ENCODE data around the gene OR2C1.
A peak's percentile ranks its signal among the peaks of the same experiment; 100 is the strongest.

The OR2C1 gene

DNA sequence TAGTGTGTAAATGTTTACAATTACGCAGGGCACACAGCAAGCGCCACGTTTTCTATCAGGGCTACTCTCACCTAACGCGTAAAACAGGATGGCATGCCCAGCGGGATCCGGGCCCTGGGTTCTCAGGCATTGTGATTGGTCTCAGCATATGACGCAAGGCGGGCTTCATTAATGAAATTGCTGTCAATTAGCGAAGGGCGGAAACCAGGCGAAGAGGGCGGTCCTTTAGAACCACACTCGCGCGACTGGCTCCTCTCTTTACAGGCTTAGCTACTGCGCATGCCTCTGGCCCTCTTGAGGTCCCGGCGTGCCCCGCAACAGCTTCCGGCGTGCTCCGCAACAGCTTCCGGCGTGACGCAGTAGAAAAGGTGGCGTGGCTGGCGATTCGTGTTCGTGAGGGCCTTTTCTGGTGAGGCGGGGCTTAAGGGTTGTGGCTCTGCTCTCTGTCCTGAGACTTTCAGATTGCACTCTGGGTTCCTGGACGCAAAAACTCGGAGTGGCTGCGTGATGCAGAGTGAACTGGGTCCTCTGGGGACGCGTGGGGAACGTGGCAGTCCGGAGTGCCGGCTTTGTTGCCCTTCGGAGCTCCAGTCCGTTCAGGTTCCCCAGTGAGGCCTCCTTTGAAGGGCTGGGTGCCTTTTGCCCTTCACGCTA, 9.2 kb downstream of the OR2C1 start (continued):
- TF ChIP-seq ZNF596 (tag by site-specific recombination; IDR thresholded peaks at IDR 0.05) (no peak), ZNF433 (tag by site-specific recombination; IDR thresholded peaks at IDR 0.05; ENCODE audit: low read depth) (no peak), ZNF335 (tag by site-specific recombination; conservative IDR thresholded peaks at IDR 0.05) (peak; percentile 30; the same call in 1 of the 2 replicates), MZF1 (tag by site-specific recombination; IDR thresholded peaks at IDR 0.05; ENCODE audit: borderline replicate concordance) (no peak), ZNF837 (tag by site-specific recombination; IDR thresholded peaks at IDR 0.05) (no peak), SP2 (tag by site-specific recombination; IDR thresholded peaks at IDR 0.05) (peak; percentile 90), ZNF600 (tag by site-specific recombination; IDR thresholded peaks at IDR 0.05) (no peak), ZSCAN30 (tag by site-specific recombination; IDR thresholded peaks at IDR 0.05) (no peak), ZBTB17 (tag by site-specific recombination; IDR thresholded peaks at IDR 0.05) (peak; percentile 55; the same call in 1 of the 2 replicates), KLF1 (tag by site-specific recombination; IDR thresholded peaks at IDR 0.05) (0 out of 2 replicates have a peak, but pooled peaks have one; percentile 44), ZNF677 (tag by site-specific recombination; IDR thresholded peaks at IDR 0.05) (no peak), ZBTB1 (tag by site-specific recombination; IDR thresholded peaks at IDR 0.05) (no peak), ZBTB21 (tag by site-specific recombination; IDR thresholded peaks at IDR 0.05) (peak; percentile 73; the same call in 1 of the 2 replicates), ZFHX2 (tag by site-specific recombination; conservative IDR thresholded peaks at IDR 0.05) (no peak), GFI1B (tag by site-specific recombination; IDR thresholded peaks at IDR 0.05) (no peak), ZNF16 (tag by site-specific recombination; IDR thresholded peaks at IDR 0.05; ENCODE audit: low read depth) (no peak), ZNF23 (tag by site-specific recombination; IDR thresholded peaks at IDR 0.05; ENCODE audit: borderline replicate concordance) (no peak), ZNF473 (tag by site-specific recombination; IDR thresholded peaks at IDR 0.05) (no peak), ZNF19 (tag by site-specific recombination; IDR thresholded peaks at IDR 0.05; ENCODE audit: low read depth) (no peak), ZNF626 (tag by site-specific recombination; IDR thresholded peaks at IDR 0.05) (no peak)
- TF ChIP-seq, protein P1, sequence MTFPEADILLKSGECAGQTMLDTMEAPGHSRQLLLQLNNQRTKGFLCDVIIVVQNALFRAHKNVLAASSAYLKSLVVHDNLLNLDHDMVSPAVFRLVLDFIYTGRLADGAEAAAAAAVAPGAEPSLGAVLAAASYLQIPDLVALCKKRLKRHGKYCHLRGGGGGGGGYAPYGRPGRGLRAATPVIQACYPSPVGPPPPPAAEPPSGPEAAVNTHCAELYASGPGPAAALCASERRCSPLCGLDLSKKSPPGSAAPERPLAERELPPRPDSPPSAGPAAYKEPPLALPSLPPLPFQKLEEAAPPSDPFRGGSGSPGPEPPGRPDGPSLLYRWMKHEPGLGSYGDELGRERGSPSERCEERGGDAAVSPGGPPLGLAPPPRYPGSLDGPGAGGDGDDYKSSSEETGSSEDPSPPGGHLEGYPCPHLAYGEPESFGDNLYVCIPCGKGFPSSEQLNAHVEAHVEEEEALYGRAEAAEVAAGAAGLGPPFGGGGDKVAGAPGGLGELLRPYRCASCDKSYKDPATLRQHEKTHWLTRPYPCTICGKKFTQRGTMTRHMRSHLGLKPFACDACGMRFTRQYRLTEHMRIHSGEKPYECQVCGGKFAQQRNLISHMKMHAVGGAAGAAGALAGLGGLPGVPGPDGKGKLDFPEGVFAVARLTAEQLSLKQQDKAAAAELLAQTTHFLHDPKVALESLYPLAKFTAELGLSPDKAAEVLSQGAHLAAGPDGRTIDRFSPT (tag by site-specific recombination; IDR thresholded peaks at IDR 0.05): peak; percentile 58; the same call in 1 of the 2 replicates
- TF ChIP-seq, protein P2, sequence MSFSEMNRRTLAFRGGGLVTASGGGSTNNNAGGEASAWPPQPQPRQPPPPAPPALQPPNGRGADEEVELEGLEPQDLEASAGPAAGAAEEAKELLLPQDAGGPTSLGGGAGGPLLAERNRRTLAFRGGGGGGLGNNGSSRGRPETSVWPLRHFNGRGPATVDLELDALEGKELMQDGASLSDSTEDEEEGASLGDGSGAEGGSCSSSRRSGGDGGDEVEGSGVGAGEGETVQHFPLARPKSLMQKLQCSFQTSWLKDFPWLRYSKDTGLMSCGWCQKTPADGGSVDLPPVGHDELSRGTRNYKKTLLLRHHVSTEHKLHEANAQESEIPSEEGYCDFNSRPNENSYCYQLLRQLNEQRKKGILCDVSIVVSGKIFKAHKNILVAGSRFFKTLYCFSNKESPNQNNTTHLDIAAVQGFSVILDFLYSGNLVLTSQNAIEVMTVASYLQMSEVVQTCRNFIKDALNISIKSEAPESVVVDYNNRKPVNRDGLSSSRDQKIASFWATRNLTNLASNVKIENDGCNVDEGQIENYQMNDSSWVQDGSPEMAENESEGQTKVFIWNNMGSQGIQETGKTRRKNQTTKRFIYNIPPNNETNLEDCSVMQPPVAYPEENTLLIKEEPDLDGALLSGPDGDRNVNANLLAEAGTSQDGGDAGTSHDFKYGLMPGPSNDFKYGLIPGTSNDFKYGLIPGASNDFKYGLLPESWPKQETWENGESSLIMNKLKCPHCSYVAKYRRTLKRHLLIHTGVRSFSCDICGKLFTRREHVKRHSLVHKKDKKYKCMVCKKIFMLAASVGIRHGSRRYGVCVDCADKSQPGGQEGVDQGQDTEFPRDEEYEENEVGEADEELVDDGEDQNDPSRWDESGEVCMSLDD (tag by site-specific recombination; IDR thresholded peaks at IDR 0.05): no peak
- TF ChIP-seq, protein P3, sequence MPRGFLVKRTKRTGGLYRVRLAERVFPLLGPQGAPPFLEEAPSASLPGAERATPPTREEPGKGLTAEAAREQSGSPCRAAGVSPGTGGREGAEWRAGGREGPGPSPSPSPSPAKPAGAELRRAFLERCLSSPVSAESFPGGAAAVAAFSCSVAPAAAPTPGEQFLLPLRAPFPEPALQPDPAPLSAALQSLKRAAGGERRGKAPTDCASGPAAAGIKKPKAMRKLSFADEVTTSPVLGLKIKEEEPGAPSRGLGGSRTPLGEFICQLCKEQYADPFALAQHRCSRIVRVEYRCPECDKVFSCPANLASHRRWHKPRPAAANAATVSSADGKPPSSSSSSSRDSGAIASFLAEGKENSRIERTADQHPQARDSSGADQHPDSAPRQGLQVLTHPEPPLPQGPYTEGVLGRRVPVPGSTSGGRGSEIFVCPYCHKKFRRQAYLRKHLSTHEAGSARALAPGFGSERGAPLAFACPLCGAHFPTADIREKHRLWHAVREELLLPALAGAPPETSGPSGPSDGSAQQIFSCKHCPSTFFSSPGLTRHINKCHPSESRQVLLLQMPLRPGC (tag by site-specific recombination; IDR thresholded peaks at IDR 0.05): no peak
- TF ChIP-seq, protein P4, sequence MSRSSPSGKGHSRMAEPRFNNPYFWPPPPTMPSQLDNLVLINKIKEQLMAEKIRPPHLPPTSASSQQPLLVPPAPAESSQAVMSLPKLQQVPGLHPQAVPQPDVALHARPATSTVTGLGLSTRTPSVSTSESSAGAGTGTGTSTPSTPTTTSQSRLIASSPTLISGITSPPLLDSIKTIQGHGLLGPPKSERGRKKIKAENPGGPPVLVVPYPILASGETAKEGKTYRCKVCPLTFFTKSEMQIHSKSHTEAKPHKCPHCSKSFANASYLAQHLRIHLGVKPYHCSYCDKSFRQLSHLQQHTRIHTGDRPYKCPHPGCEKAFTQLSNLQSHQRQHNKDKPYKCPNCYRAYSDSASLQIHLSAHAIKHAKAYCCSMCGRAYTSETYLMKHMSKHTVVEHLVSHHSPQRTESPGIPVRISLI (tag by site-specific recombination; IDR thresholded peaks at IDR 0.05): no peak
- TF ChIP-seq, protein P5, sequence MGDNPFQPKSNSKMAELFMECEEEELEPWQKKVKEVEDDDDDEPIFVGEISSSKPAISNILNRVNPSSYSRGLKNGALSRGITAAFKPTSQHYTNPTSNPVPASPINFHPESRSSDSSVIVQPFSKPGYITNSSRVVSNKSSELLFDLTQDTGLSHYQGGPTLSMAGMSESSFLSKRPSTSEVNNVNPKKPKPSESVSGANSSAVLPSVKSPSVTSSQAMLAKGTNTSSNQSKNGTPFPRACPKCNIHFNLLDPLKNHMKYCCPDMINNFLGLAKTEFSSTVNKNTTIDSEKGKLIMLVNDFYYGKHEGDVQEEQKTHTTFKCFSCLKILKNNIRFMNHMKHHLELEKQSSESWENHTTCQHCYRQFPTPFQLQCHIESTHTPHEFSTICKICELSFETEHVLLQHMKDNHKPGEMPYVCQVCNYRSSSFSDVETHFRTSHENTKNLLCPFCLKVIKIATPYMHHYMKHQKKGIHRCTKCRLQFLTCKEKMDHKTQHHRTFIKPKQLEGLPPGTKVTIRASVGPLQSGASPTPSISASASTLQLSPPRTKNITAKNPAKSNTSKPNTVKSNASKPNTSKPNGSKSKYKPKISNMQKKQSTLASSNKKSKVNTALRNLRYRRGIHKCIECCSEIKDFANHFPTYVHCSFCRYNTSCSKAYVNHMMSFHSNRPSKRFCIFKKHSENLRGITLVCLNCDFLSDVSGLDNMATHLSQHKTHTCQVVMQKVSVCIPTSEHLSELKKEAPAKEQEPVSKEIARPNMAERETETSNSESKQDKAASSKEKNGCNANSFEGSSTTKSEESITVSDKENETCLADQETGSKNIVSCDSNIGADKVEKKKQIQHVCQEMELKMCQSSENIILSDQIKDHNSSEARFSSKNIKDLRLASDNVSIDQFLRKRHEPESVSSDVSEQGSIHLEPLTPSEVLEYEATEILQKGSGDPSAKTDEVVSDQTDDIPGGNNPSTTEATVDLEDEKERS (tag by site-specific recombination; IDR thresholded peaks at IDR 0.05): no peak
- TF ChIP-seq, protein P6, sequence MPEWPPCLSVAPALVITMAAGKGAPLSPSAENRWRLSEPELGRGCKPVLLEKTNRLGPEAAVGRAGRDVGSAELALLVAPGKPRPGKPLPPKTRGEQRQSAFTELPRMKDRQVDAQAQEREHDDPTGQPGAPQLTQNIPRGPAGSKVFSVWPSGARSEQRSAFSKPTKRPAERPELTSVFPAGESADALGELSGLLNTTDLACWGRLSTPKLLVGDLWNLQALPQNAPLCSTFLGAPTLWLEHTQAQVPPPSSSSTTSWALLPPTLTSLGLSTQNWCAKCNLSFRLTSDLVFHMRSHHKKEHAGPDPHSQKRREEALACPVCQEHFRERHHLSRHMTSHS (tag by site-specific recombination; IDR thresholded peaks at IDR 0.05): no peak
- TF ChIP-seq, protein P7, sequence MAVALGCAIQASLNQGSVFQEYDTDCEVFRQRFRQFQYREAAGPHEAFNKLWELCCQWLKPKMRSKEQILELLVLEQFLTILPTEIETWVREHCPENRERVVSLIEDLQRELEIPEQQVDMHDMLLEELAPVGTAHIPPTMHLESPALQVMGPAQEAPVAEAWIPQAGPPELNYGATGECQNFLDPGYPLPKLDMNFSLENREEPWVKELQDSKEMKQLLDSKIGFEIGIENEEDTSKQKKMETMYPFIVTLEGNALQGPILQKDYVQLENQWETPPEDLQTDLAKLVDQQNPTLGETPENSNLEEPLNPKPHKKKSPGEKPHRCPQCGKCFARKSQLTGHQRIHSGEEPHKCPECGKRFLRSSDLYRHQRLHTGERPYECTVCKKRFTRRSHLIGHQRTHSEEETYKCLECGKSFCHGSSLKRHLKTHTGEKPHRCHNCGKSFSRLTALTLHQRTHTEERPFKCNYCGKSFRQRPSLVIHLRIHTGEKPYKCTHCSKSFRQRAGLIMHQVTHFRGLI (tag by site-specific recombination; IDR thresholded peaks at IDR 0.05): no peak

All from HEK293 (cell line).